OCI-M2 (cell line): ENCODE measurements around the gene IQCK.

Source experiments
- DNase-seq: peaks from one replicate; lab custom pipeline; 2025; ENCODE audit not compliant: unreplicated experiment; lab: John Stamatoyannopoulos, UW

IQCK gene

GRCh38 chr16:19881783-19882182 lies 163.7 kb downstream of the IQCK start:
- no peak for DNase-seq

- DNase-seq: no peak
Observed at GRCh38 chr16:19882186-19882585, 164.1 kb downstream of the IQCK start.

DNA sequence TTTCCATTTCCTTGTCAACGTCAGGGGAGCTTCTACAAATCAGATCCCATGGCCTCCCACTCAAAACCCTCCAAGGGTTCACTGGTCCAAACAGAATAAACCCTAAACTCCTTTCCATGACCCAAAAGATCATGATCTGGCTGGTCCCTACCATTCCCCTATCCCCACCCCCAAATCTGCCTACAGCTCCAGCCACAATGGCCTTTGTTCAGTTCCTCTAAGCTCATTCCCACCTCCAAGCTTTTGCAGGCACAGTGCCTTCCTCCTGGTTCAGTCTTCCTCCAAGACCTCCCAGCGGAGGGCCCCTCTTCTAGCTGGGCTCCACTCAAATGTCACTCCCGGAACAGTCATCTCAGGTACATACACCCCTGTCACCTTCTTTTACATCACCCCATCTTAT lies 164.6 kb downstream of the IQCK start:
- DNase-seq: no peak

DNA sequence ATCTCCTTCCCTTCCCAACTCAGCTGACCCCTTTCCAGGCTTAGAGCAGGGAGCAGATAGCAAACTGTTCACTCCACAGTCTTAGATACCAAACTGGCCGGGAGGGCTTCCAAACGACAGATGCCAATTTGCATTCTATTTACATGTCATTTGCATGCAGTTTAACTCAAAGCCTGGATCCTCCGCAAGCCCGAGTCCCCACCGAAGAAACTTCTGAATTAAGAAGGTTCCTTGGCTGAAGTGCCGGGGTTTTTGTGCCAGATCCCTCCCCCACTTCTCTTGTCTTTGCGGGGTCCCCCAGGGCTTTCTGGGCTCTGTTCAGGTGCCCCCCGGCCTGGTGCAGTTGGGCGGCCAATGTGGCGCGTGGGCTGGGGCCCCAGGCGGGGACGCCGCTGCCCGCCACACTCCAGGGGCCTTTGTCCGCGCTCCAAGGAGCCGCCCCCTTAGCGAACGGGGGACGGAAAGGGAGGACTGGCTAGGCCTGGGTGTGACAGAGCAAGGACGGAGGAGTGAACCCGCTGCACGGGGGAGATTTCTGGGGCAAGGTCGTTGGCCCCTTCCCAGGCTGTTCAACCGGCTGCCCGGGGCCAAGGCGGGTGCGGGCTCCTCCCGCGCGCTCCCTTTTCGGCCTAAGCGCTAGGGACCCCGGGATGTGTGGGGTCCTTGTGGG lies 165.4 kb downstream of the IQCK start:
- no peak for DNase-seq

- DNase-seq: no peak
Observed at GRCh38 chr16:19883966-19884485, 166.0 kb downstream of the IQCK start.

- no peak for DNase-seq
Observed at GRCh38 chr16:19884611-19885450, 166.8 kb downstream of the IQCK start, which contains the start of gene GPRC5B. Gene GPRC5B (minus strand): TSS chr16:19884848. CDS start chr16:19872845, 12,003 bp downstream.

DNA sequence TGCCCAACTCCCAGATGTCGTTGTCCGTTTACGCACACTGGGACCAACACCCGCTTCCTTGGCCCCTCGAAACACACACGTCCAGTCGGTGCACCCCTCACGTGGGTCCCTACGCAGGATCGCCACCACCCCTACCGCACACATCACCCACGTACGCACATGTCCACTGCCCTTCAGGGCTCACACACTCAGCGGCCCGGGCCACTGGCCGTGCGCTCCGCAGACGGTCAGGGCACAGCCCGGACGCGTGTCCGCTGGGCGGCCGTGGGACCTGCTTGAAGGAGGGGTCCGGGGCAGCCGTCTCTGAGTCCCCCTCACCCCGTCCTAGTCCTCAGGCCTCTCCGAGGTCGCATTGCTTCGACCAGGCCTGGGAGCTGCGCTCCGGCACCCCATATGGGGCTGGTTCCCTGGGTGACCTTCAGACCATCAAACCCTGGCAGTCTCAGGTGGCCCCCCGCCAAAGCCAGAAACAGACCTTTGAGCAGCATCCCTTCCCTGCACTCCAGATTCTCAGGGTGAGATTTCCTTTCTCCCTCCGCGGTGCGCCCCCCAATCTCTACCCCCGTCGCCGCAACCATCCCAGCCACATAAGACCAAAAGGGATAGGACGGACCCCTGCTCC lies 167.5 kb downstream of the IQCK start:
- DNase-seq: no peak

DNA sequence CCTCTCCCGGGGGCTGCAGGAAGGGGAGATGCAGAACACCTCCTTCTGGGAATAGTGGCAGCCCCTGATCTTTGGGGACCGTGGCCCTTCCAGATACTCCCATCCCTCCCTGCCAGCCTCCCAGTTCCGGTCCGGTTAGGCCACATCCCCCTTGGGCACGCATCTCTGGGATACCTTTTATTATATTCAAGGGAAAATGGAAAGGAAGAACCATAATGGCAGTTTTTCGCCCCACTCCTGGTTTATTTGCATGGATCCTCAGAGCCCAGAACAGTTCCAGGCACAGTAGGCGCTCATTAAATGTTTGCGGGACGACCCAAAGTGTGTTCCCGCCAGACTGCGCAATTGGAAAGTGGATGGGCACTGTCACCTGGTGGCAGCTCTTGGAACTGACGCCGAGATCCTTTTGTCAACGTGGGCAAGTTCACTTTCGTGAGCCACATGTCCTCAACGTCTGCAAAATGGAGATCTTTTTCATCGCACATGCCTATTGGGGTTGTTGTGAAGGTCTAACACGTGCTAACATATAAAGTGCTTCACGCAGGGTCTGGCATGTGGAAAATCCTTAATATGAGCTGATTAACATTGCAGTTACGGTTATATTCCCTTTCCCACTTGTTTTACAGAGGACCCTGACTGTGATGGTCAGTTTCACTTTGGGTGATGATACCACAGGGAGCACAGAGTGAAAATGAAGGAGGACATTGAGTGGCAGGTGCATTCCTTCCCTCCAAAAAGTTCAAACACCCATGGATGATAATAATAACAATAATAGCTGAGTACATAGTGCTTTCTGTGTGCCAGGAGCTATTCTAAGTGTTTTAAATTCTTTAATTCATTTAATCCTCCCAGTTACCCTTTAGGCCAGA lies 168.2 kb downstream of the IQCK start:
- no peak for DNase-seq

- DNase-seq: no peak
Observed at GRCh38 chr16:19888834-19889233, 170.8 kb downstream of the IQCK start.

- DNase-seq: no peak
Observed at GRCh38 chr16:19890901-19891300, 172.8 kb downstream of the IQCK start.

GRCh38 chr16:19892902-19893301 lies 174.8 kb downstream of the IQCK start:
- no peak for DNase-seq

DNA sequence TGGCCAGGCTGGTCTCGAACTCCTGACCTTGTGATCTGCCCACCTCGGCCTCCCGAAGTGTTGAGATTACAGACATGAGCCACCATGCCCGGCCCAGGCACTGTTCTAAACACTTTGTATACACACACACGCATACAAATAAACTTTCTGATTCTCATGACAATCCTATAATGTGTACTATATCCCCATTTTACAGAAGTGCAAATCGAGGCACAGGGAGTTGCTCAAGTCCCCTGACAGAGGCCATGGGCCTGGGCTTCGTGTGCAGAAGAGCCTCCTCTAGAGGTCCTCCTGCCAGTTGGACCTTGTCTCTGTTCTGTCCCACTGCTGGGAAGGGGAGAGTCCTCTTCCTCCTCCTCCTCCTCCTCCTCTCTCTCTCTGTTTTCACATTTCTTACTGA lies 176.5 kb downstream of the IQCK start:
- no peak for DNase-seq

DNA sequence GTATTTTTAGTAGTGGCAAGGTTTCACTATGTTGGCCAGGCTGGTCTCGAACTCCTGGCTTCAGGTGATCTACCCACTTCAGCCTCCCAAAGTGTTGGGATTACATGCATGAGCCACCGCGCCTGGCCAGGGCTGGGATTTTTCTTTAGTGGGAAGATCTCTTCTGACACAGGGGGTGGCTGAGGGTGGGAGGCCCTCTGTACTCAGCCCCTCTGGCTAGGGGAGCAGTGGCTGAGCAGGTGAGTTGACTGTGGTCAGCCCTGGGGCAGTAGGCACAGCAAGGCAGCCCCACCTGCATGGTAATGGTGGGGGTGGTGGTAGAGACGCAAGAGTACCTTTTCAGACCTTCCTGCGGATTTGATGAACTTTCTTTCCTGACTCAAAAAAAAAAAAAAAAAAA lies 178.9 kb downstream of the IQCK start:
- no peak for DNase-seq

- DNase-seq: no peak
Observed at GRCh38 chr16:19898166-19898565, 180.1 kb downstream of the IQCK start.

- DNase-seq: no peak
Observed at GRCh38 chr16:19898924-19899604, 181.0 kb downstream of the IQCK start.

DNA sequence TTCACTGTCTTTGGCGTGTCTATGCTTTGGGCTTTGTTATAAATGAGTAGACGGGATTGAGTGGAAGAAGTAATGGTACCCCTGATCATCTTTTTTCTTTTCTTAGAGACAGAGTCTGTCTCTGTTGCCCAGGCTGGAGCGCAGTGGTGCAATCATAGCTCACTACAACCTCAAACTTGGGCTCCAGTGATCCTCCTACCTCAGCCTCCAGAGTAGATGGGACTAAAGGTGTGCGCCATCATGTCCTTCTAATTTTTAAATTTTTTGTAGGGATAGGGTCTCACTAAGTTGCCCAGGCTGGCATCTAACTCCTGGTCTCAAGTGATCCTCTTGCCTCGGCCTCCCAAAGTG lies 181.5 kb downstream of the IQCK start:
- no peak for DNase-seq

DNA sequence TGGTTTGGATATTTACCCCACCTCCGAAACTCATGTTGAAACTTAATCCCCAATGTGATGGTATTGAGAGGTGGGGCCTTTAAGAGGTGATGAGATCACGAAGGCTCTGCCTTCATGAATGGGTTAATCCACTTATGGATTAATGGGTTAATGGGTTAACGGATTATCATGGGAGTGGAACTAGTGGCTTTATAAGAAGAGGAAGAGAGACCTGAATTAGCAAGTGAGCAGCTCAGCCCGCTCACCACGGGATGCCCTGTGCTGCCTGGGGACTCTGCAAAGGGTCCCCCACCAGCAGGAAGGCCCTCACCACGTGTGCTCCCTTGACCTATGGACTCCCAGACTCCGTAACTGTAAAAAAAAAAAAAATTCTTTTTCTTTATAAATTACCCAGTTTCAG lies 183.1 kb downstream of the IQCK start:
- DNase-seq: no peak

- no peak for DNase-seq
Observed at GRCh38 chr16:19907161-19907992, 189.3 kb downstream of the IQCK start.
